Measurements from ENCODE around the gene SH3BP4.

SH3BP4 gene

DNA sequence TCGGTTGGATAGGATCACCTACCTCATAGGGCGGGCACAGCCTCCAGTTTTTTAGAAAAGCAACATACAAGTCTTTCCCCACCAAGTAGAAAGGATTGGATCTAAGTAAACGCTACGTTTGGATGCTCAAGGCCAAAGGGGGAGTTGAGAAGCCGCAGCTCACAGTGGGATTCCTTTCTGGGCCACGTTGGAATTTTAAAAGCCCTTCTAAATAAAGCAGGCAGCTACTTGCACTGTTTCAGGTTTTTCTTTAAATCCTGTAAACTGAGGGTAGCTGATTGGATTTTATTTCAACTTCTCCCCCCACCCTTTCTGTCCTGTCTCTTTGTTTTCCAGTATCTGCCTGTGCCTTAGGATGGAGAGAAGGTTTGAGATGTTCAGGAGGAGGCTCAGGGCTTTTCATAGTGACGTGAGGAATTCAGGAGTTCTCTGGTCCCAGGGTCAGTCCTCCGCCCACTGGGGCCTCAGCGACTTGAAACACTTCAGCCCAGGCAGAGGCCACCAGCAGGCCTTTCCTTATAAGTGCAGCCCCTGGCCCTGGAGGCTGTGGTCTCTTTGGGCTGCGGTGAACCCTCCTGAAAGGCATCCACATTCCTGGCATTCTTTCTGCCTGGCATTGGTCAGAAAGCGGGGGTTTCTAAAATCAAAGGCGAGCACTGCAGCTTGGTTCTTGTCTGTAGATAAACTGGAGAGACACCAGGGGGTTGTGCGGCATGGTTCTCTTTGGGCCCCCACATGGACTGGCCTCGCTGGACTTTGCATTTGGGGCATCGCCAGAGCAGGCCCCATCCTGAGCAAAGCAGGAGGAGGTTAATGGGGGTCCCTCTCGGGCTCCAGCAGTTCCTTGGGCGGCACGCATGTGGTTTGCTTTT, 44.5 kb downstream of the SH3BP4 start:
- H3K27ac ChIP-seq (ENCODE audit: low read depth, low read length), result no peak overlapping the region
- peaks cover 0 to 35% (median 17%) of the 10 kb centered on the region in 5 donors for H3K36me3 ChIP-seq (ENCODE audit: control insufficient read depth in 5 of 5, insufficient read depth in 5 of 5, low read length in 5 of 5)
- H3K4me1 ChIP-seq (ENCODE audit: control insufficient read depth in 5 of 5, insufficient read depth in 5 of 5, low read length in 5 of 5), result peaks cover 1 to 34% (median 23%) of the 10 kb centered on the region in 5 donors
- no peak overlapping the region for H3K9ac ChIP-seq (ENCODE audit: low read length in 5 of 5)
- no peaks in the 10 kb centered on the region for H3K9me3 ChIP-seq (ENCODE audit: control insufficient read depth in 5 of 5, low read length in 5 of 5)
- H3K4me3 ChIP-seq (ENCODE audit: low read depth in 1 of 5, low read length in 5 of 5), result no peak overlapping the region
- no peaks in the 10 kb centered on the region for H3K27me3 ChIP-seq (ENCODE audit: control insufficient read depth in 5 of 5, insufficient read depth in 4 of 5, low read length in 5 of 5)

GRCh38 chr2:234996941-234997270, 45.1 kb downstream of the SH3BP4 start:
- Histone ChIP-seq H3K36me3 (ENCODE audit: control insufficient read depth in 5 of 5, insufficient read depth in 5 of 5, low read length in 5 of 5) (peaks cover 0 to 35% (median 17%) of the 10 kb centered on the region in 5 donors), H3K27ac (ENCODE audit: low read depth, low read length) (no peak overlapping the region)

DNA sequence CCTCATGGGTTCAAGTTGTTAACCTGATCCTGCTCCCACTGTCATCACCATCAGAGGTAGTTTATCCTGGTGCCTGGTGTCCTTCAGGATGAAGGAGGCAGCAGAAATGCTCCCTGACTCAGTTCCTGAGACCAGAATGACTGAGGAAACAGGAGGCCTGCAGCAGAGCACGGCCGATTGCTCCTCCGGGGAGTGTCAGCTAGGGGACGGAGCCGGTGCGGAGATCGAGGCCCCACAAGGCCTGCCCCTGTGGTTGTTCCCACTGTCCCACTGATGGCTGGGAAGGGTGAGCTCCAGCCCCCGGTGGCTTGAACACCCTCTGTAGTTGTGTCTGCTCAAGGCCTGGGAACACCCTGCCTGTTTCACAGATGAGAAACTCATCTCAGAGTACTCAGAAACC, 45.6 kb downstream of the SH3BP4 start:
- Histone ChIP-seq H3K9ac (ENCODE audit: low read length in 5 of 5) (no peak overlapping the region), H3K4me3 (ENCODE audit: low read depth in 1 of 5, low read length in 5 of 5) (no peak overlapping the region), H3K27me3 (ENCODE audit: control insufficient read depth in 5 of 5, insufficient read depth in 4 of 5, low read length in 5 of 5) (no peaks in the 10 kb centered on the region), H3K36me3 (ENCODE audit: control insufficient read depth in 5 of 5, insufficient read depth in 5 of 5, low read length in 5 of 5) (peaks cover 0 to 35% (median 17%) of the 10 kb centered on the region in 5 donors), H3K4me1 (ENCODE audit: control insufficient read depth in 5 of 5, insufficient read depth in 5 of 5, low read length in 5 of 5) (peaks cover 0 to 25% (median 13%) of the 10 kb centered on the region in 5 donors), H3K27ac (ENCODE audit: low read depth, low read length) (no peak overlapping the region), H3K9me3 (ENCODE audit: control insufficient read depth in 5 of 5, low read length in 5 of 5) (no peaks in the 10 kb centered on the region)

More at GRCh38 chr2:234996941-234997270, 45.1 kb downstream of the SH3BP4 start:
- H3K9ac ChIP-seq (ENCODE audit: low read length in 5 of 5), result no peak overlapping the region
- H3K4me1 ChIP-seq (ENCODE audit: control insufficient read depth in 5 of 5, insufficient read depth in 5 of 5, low read length in 5 of 5), result peaks cover 1 to 30% (median 17%) of the 10 kb centered on the region in 5 donors
- H3K27me3 ChIP-seq (ENCODE audit: control insufficient read depth in 5 of 5, insufficient read depth in 4 of 5, low read length in 5 of 5), result no peaks in the 10 kb centered on the region
- H3K9me3 ChIP-seq (ENCODE audit: control insufficient read depth in 5 of 5, low read length in 5 of 5), result no peaks in the 10 kb centered on the region
- no peak overlapping the region for H3K4me3 ChIP-seq (ENCODE audit: low read depth in 1 of 5, low read length in 5 of 5)

GRCh38 chr2:234998404-234999211, 46.8 kb downstream of the SH3BP4 start:
- H3K9ac ChIP-seq (ENCODE audit: low read length in 5 of 5), result no peak overlapping the region
- H3K27ac ChIP-seq (ENCODE audit: low read depth, low read length), result no peak overlapping the region
- peaks cover 0 to 13% (median 4%) of the 10 kb centered on the region in 5 donors for H3K4me1 ChIP-seq (ENCODE audit: control insufficient read depth in 5 of 5, insufficient read depth in 5 of 5, low read length in 5 of 5)
- peaks cover 0 to 35% (median 17%) of the 10 kb centered on the region in 5 donors for H3K36me3 ChIP-seq (ENCODE audit: control insufficient read depth in 5 of 5, insufficient read depth in 5 of 5, low read length in 5 of 5)
- H3K27me3 ChIP-seq (ENCODE audit: control insufficient read depth in 5 of 5, insufficient read depth in 4 of 5, low read length in 5 of 5), result no peaks in the 10 kb centered on the region
- no peaks in the 10 kb centered on the region for H3K9me3 ChIP-seq (ENCODE audit: control insufficient read depth in 5 of 5, low read length in 5 of 5)
- H3K4me3 ChIP-seq (ENCODE audit: low read depth in 1 of 5, low read length in 5 of 5), result no peak overlapping the region

GRCh38 chr2:234999740-235000425, 48.1 kb downstream of the SH3BP4 start:
- no peaks in the 10 kb centered on the region for H3K9me3 ChIP-seq (ENCODE audit: control insufficient read depth in 5 of 5, low read length in 5 of 5)
- peaks cover 0 to 4% (median 0%) of the 10 kb centered on the region in 5 donors for H3K4me1 ChIP-seq (ENCODE audit: control insufficient read depth in 5 of 5, insufficient read depth in 5 of 5, low read length in 5 of 5)
- peaks cover 0 to 35% (median 17%) of the 10 kb centered on the region in 5 donors for H3K36me3 ChIP-seq (ENCODE audit: control insufficient read depth in 5 of 5, insufficient read depth in 5 of 5, low read length in 5 of 5)
- no peak overlapping the region for H3K9ac ChIP-seq (ENCODE audit: low read length in 5 of 5)
- H3K27me3 ChIP-seq (ENCODE audit: control insufficient read depth in 5 of 5, insufficient read depth in 4 of 5, low read length in 5 of 5), result no peaks in the 10 kb centered on the region
- no peak overlapping the region for H3K27ac ChIP-seq (ENCODE audit: low read depth, low read length)
- H3K4me3 ChIP-seq (ENCODE audit: low read depth in 1 of 5, low read length in 5 of 5), result no peak overlapping the region

DNA sequence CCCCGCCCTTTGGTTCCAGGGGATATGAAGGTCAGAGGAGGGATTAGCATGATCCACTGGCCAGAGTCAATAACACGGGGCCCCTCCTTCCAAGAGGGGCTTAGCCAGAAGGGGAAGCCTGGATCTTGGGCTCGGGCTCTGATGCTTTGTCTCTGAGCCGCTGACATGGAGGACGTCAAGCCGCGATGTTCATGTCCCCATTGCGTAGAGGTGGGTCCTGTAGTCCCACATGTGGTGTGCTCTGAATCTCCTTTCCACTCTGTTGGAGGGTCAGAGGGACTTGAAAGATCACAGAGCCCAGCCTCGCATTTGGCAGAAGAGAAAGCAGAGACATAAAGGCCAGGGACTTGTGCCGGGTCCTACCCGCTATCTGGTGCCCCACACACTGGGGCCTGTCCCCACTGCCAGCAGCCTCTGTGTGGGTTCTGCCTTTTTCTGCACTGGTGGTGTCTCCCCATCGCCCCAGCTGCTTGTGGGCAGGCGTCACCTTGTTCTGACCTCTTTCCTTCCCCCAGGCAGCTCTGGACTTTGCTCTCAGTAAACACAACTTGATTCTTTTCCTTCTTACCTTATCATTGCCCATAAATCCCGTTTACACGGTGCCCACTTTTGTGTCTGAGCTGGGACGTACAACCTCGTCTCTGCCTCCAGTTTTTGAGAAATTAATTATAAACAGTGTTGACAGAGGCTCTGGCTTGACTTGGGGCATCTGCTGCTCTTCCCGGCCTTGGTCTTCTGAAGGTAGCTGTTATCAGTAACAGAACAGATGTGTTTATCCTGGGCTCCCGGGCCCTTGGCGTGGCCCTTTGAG, 48.8 kb downstream of the SH3BP4 start:
- Histone ChIP-seq H3K9ac (ENCODE audit: low read length in 5 of 5) (no peak overlapping the region), H3K27ac (ENCODE audit: low read depth, low read length) (no peak overlapping the region), H3K27me3 (ENCODE audit: control insufficient read depth in 5 of 5, insufficient read depth in 4 of 5, low read length in 5 of 5) (no peaks in the 10 kb centered on the region), H3K36me3 (ENCODE audit: control insufficient read depth in 5 of 5, insufficient read depth in 5 of 5, low read length in 5 of 5) (peaks cover 0 to 29% (median 13%) of the 10 kb centered on the region in 5 donors), H3K9me3 (ENCODE audit: control insufficient read depth in 5 of 5, low read length in 5 of 5) (no peaks in the 10 kb centered on the region), H3K4me1 (ENCODE audit: control insufficient read depth in 5 of 5, insufficient read depth in 5 of 5, low read length in 5 of 5) (peaks cover 0 to 5% (median 4%) of the 10 kb centered on the region in 5 donors), H3K4me3 (ENCODE audit: low read depth in 1 of 5, low read length in 5 of 5) (no peak overlapping the region)

DNA sequence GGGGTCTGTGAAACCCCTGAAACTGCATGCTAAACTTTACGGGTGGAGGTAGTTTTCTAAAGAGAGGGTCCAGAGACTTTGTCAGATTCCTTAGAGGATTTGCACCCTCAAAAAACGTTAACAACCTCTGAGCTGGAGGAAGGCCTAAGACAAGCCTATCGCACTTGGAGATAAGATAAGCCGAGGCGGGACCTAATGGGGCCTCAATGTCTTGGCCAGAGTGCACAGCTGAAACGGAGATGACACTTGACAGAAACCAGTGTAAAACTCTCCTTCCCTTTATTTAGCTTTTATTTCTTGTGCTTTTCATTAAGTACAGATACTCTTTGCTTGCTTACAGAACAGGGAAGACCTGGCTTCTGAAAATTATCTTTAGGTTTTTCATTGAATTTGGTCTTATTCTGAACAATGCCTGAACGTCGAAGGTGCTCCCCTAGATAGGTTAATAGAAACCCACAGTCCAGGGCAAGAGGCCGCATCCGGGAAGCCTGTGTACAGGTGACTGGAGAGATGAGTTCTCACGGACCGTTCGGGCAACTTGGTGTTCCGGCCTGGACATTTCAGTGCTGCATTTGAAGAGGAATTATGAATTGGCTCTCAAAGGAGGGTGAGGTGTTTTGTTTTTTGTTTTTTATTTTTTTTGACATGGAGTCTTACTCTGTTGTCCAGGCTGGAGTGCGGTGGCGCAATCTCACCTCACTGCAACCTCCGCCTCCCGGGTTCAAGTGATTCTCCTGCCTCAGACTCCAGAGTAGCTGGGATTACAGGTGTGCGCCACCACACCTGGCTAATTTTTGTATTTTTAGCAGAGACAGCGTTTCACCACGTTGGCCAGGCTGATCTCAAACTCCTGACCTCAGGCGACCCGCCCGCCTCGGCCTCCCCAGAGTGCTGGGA, 49.7 kb downstream of the SH3BP4 start:
- Histone ChIP-seq H3K4me3 (ENCODE audit: low read depth in 1 of 5, low read length in 5 of 5) (no peak overlapping the region), H3K27me3 (ENCODE audit: control insufficient read depth in 5 of 5, insufficient read depth in 4 of 5, low read length in 5 of 5) (no peaks in the 10 kb centered on the region), H3K36me3 (ENCODE audit: control insufficient read depth in 5 of 5, insufficient read depth in 5 of 5, low read length in 5 of 5) (peaks cover 0 to 24% (median 7%) of the 10 kb centered on the region in 5 donors), H3K9me3 (ENCODE audit: control insufficient read depth in 5 of 5, low read length in 5 of 5) (no peaks in the 10 kb centered on the region), H3K4me1 (ENCODE audit: control insufficient read depth in 5 of 5, insufficient read depth in 5 of 5, low read length in 5 of 5) (peaks cover 0 to 13% (median 10%) of the 10 kb centered on the region in 5 donors), H3K27ac (ENCODE audit: low read depth, low read length) (no peak overlapping the region), H3K9ac (ENCODE audit: low read length in 5 of 5) (no peak overlapping the region)

GRCh38 chr2:235002198-235003095, 50.6 kb downstream of the SH3BP4 start:
- peaks cover 0 to 13% (median 10%) of the 10 kb centered on the region in 5 donors for H3K4me1 ChIP-seq (ENCODE audit: control insufficient read depth in 5 of 5, insufficient read depth in 5 of 5, low read length in 5 of 5)
- no peaks in the 10 kb centered on the region for H3K27me3 ChIP-seq (ENCODE audit: control insufficient read depth in 5 of 5, insufficient read depth in 4 of 5, low read length in 5 of 5)
- no peak overlapping the region for H3K27ac ChIP-seq (ENCODE audit: low read depth, low read length)

More at GRCh38 chr2:235002198-235003095, 50.6 kb downstream of the SH3BP4 start:
- Histone ChIP-seq H3K9me3 (ENCODE audit: control insufficient read depth in 5 of 5, low read length in 5 of 5) (no peaks in the 10 kb centered on the region), H3K4me3 (ENCODE audit: low read depth in 1 of 5, low read length in 5 of 5) (no peak overlapping the region), H3K9ac (ENCODE audit: low read length in 5 of 5) (no peak overlapping the region), H3K36me3 (ENCODE audit: control insufficient read depth in 5 of 5, insufficient read depth in 5 of 5, low read length in 5 of 5) (peaks cover 0 to 21% (median 7%) of the 10 kb centered on the region in 5 donors)
